ENCODE results near the gene PFAS. TPM values are rescaled to one million over a fixed set of nuclear protein-coding genes. Genes with fewer than 3 reads are reported as not detected.

The PFAS gene
- total and polyA plus RNA-seq, 10 of the 15 experiments (the other 5 are each of a cell fraction or from before 2014, with no cell fraction given): 13.9 to 122 (median 47.2) TPM

- TF ChIP-seq HSF1 (IDR thresholded peaks at IDR 0.05; ENCODE audit: low read depth, low read length): no peak
- no peak for TF ChIP-seq CHD2 (IDR thresholded peaks at IDR 0.05; ENCODE audit: borderline replicate concordance, low read depth, low read length)
- no peak for TF ChIP-seq ZBTB11 (CRISPR knock-in tag; IDR thresholded peaks at IDR 0.05)
- no peak for TF ChIP-seq BCLAF1 (IDR thresholded peaks at IDR 0.05)
- TF ChIP-seq BACH1 (IDR thresholded peaks at IDR 0.05; ENCODE audit: borderline replicate concordance): no peak
- TF ChIP-seq MYB (IDR thresholded peaks at IDR 0.05; ENCODE audit: borderline replicate concordance, low read depth, low read length): no peak
- no peak for TF ChIP-seq ZNF274 (IDR thresholded peaks at IDR 0.05; ENCODE audit: insufficient read depth, insufficient read length)
- TF ChIP-seq LARP7 (IDR thresholded peaks at IDR 0.05): peak; percentile 56
- no peak for TF ChIP-seq SREBF1 (IDR thresholded peaks at IDR 0.05; ENCODE audit: low read length)
- TF ChIP-seq SKIL (IDR thresholded peaks at IDR 0.05; ENCODE audit: low read depth, poor library complexity, severe bottlenecking): no peak
- no peak for TF ChIP-seq RCOR1 (conservative IDR thresholded peaks at IDR 0.05; ENCODE audit: low read depth, low read length)
- TF ChIP-seq POLR2A (IDR thresholded peaks at IDR 0.05; ENCODE audit: low read depth, low read length): peak; percentile 81
- TF ChIP-seq MAX (IDR thresholded peaks at IDR 0.05; ENCODE audit: low read depth, low read length): 0 out of 2 replicates have a peak, but pooled peaks have one; percentile 3
- peak; percentile 66 to 97 for TF ChIP-seq EGR1 (IDR thresholded peaks at IDR 0.05; ENCODE audit: borderline replicate concordance in 1 of 2, low read depth in 2 of 2, low read length in 2 of 2)
- TF ChIP-seq ZZZ3 (IDR thresholded peaks at IDR 0.05; ENCODE audit: control insufficient read depth, insufficient read length, low read depth): no peak
Observed at GRCh38 chr17:8222630-8223355, 26.3 kb upstream of the PFAS start (continued).

Measured in GM12878 (cell line).